ENCODE results near the gene PAQR5. TPM values are rescaled to one million over a fixed set of nuclear protein-coding genes. Genes with fewer than 3 reads are reported as not detected.

Gene PAQR5
- total RNA-seq, 4 donors from 2014 or later, result 3.0 to 8.1 (median 3.9) TPM

DNA sequence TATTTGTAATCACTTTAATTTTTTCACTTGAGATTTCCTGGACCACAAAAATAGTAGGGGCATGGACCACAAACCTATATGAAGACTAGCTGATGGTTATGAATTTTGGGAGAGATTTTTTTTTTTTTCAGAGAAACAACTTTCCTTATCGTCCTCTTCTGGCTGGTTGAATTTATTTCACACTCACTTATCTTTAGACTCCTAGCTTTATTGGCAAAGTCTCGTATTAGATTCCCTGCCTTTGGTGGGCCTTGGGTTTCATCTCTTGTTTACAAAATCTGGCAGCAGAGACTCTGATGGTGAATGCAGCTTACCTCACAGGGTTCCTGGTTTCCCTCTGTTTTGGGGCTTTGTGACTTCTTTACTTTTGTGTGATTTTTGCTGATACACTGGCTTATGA lies 70.9 kb downstream of the PAQR5 start:
- TF ChIP-seq, protein P1, sequence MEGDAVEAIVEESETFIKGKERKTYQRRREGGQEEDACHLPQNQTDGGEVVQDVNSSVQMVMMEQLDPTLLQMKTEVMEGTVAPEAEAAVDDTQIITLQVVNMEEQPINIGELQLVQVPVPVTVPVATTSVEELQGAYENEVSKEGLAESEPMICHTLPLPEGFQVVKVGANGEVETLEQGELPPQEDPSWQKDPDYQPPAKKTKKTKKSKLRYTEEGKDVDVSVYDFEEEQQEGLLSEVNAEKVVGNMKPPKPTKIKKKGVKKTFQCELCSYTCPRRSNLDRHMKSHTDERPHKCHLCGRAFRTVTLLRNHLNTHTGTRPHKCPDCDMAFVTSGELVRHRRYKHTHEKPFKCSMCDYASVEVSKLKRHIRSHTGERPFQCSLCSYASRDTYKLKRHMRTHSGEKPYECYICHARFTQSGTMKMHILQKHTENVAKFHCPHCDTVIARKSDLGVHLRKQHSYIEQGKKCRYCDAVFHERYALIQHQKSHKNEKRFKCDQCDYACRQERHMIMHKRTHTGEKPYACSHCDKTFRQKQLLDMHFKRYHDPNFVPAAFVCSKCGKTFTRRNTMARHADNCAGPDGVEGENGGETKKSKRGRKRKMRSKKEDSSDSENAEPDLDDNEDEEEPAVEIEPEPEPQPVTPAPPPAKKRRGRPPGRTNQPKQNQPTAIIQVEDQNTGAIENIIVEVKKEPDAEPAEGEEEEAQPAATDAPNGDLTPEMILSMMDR (IDR thresholded peaks at IDR 0.05), result no peak
- TF ChIP-seq POLR2A (IDR thresholded peaks at IDR 0.05) (no peak), EP300 (IDR thresholded peaks at IDR 0.05) (no peak)
- DNase-seq (ENCODE audit: low spot score in 2 of 2), result no peak

DNA sequence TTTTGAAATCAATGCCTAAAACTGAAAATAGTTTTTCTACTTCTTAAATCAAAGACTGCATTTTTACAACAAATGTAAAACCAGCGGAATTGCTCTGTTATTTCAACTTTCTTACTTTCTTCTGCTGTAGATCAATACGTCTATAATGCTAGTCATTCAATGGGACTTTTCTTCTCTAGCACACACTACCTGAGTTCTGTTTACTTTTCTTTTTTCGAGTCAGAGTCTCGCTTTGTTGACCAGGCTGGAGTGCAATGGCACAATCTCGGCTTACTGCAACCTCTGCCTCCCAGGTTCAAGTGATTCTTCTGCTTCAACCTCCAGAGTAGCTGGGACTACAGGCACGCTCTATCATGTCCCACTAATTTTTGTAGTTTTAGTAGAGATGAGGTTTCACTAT lies 74.7 kb downstream of the PAQR5 start:
- Histone ChIP-seq H3K27ac (no peak overlapping the region), H3K4me3 (no peak overlapping the region), H3K9me3 (peaks cover 0 to 2% (median 0%) of the 10 kb centered on the region in 4 donors), H3K36me3 (no peaks in the 10 kb centered on the region), H3K4me1 (no peaks in the 10 kb centered on the region), H3K27me3 (no peaks in the 10 kb centered on the region)
- WGBS, 2 donors, result 85 to 90% methylated on average over 6 of the region's 6 CpGs
- TF ChIP-seq, protein P1 (IDR thresholded peaks at IDR 0.05), result no peak
- TF ChIP-seq EP300 (IDR thresholded peaks at IDR 0.05) (no peak), POLR2A (IDR thresholded peaks at IDR 0.05) (no peak)
- no peak for DNase-seq (ENCODE audit: low spot score in 2 of 2)

More for the DNA sequence above, 70.9 kb downstream of the PAQR5 start:
- WGBS, 2 donors, result 84 to 92% methylated on average over 2 of the region's 2 CpGs
- H3K36me3 ChIP-seq, result no peaks in the 10 kb centered on the region
- H3K4me1 ChIP-seq, result no peaks in the 10 kb centered on the region
- H3K9me3 ChIP-seq, result peaks cover 0 to 2% (median 0%) of the 10 kb centered on the region in 4 donors
- H3K27ac ChIP-seq, result no peak overlapping the region
- no peaks in the 10 kb centered on the region for H3K27me3 ChIP-seq
- no peak overlapping the region for H3K4me3 ChIP-seq

DNA sequence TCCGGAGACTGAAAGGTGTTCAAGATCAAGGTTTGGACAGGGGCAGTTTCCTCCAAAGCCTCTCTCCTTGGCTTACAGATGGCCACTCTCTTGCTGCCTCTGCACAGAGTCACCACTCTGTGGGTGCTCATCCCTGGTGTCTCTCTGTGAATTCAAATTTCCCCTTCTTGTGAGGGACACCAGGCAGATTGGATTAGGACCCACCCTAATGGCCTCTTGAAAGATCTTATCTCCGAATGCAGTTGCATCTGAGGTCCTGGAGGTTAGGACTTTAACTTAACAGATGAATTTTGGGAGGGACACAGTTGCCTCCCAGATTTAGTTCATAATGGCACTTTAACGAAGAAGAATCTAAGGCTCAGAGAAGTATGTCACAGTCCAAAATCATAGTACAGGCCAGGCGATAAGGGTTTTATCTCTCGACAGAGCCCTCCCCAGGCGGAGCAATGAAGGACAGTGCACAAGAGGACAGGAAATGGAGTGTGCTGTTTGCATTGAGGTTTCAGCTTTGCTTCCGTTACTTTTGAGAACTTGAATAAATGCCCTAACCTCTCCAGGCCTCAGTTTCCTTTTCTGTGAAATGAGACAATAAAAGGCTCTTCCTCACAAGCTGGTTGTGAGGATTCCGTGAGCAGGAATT lies 76.6 kb downstream of the PAQR5 start:
- TF ChIP-seq POLR2A (IDR thresholded peaks at IDR 0.05) (no peak), EP300 (IDR thresholded peaks at IDR 0.05) (no peak)
- TF ChIP-seq, protein P1 (IDR thresholded peaks at IDR 0.05), result no peak
- no peak for DNase-seq (ENCODE audit: low spot score in 2 of 2)
- 79 to 84% methylated on average over 8 of the region's 8 CpGs for WGBS, 2 donors
- H3K27me3 ChIP-seq, result no peaks in the 10 kb centered on the region
- H3K4me3 ChIP-seq, result no peak overlapping the region
- H3K4me1 ChIP-seq, result no peaks in the 10 kb centered on the region
- H3K27ac ChIP-seq, result no peak overlapping the region
- H3K9me3 ChIP-seq, result peaks cover 0 to 2% (median 0%) of the 10 kb centered on the region in 4 donors
- H3K36me3 ChIP-seq, result no peaks in the 10 kb centered on the region

DNA sequence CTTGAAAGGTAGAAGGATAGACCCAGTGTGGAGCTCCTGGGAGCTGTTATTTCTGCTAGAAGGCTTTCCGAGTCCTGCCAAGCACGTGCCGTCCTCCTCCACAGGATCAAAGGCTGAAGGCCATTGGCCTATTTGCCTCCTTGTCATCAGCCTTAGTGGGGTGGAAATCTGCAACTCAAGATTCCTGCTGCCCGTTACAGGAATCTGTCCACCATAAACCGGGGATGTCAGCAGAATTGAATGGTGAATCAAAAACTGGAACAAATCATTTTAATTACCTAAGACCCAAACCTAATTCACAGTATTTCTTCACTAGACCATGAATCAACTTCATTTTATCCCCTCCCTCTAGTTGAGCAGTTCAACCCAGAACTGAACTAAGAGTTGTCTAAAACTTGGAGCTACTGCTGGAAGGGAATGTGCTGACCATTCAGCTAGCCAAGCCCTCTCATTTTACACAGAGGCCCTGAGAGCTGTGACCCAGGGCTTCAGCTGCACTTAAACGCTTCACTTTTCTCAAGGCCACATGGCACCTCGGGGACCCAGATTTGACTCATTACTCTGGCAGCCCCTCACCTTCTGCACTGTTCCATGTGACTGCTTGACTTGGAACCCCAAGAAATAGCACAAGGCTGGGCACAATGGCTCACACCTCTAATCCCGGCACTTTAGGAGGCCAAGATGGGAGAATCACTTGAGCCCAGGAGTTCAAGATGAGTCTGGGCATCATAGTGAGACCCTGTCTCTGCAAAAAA lies 78.7 kb downstream of the PAQR5 start:
- WGBS, 2 donors, result 71 to 73% methylated on average over 8 of the region's 8 CpGs
- TF ChIP-seq, protein P1 (IDR thresholded peaks at IDR 0.05), result no peak
- TF ChIP-seq POLR2A (IDR thresholded peaks at IDR 0.05) (no peak), EP300 (IDR thresholded peaks at IDR 0.05) (no peak)
- H3K36me3 ChIP-seq, result no peaks in the 10 kb centered on the region
- peaks cover 0 to 2% (median 0%) of the 10 kb centered on the region in 4 donors for H3K9me3 ChIP-seq
- DNase-seq (ENCODE audit: low spot score in 2 of 2), result no peak
- no peaks in the 10 kb centered on the region for H3K27me3 ChIP-seq
- H3K27ac ChIP-seq, result no peak overlapping the region
- no peaks in the 10 kb centered on the region for H3K4me1 ChIP-seq
- H3K4me3 ChIP-seq, result no peak overlapping the region

DNA sequence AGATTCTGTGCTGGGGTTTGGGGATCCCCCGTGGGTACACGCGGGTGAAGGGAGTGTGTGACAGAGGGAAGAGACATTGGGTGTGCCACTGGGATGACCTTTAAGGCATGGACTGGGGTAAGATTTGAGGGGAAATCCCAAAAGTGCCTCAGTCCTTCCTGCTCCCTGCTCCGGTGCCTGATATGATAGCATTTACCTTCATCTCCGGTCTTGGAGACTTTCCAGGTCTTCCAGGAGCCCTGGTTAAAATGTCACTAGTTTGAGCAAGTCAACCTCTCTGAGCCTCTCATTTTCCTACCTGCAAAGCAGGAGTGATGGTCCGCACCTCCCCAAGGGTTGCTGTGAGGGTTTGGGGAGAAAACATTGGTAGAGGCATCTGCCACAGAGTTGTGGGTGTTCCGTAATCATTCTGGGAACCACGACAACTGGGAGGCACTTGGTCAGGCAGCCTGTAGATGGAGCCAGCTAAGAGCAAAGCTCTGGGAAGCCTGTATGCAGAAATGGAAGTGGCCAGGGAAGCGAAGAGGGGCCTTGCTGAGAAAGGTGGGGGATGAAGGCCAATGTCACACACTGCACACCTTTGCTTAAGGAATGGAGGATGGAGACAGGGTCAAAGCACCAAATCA lies 81.5 kb downstream of the PAQR5 start:
- Histone ChIP-seq H3K4me1 (no peaks in the 10 kb centered on the region), H3K27me3 (no peaks in the 10 kb centered on the region), H3K27ac (no peak overlapping the region), H3K4me3 (no peak overlapping the region), H3K36me3 (no peaks in the 10 kb centered on the region), H3K9me3 (no peaks in the 10 kb centered on the region)
- no peak for DNase-seq (ENCODE audit: low spot score in 2 of 2)
- 78 to 80% methylated on average over 9 of the region's 9 CpGs for WGBS, 2 donors
- TF ChIP-seq POLR2A (IDR thresholded peaks at IDR 0.05) (no peak), EP300 (IDR thresholded peaks at IDR 0.05) (no peak)
- TF ChIP-seq, protein P1 (IDR thresholded peaks at IDR 0.05), result no peak
